Mesenchymal stem cell (in vitro differentiated cells and primary cell): ENCODE results near the gene STON2.
"Not testable (repeated sequence)": the region's sequence is repeated elsewhere in the genome, so short reads cannot be mapped to it uniquely, and the experiment has no call there.

Source experiments
- DNase-seq: peaks from one replicate; pipeline ENCODE4 v3.0.0-alpha.2; 2013
- H2AFZ ChIP-seq: one replicate; pipeline ENCODE4 v1.6.1; 2013; ENCODE audit warnings: low read depth, mild to moderate bottlenecking, control low read depth, inconsistent platforms, low read length, moderate library complexity
- H2AK5ac ChIP-seq: 2 replicates; pipeline ENCODE4 v1.6.1; 2013; ENCODE audit warnings: low read length, moderate library complexity, mild to moderate bottlenecking, inconsistent platforms; ENCODE audit not compliant: severe bottlenecking
- H2BK120ac ChIP-seq: one replicate; pipeline ENCODE4 v1.6.1; 2013; ENCODE audit warnings: low read depth, mild to moderate bottlenecking, inconsistent platforms, low read length, moderate library complexity
- H2BK12ac ChIP-seq, 2 experiments: one replicate each; pipeline ENCODE4 v1.6.1; 2013; ENCODE audit warnings: inconsistent platforms in 2 of 2, low read length in 2 of 2, mild to moderate bottlenecking in 2 of 2, moderate library complexity in 2 of 2, control low read depth in 1 of 2
- H2BK15ac ChIP-seq: one replicate; pipeline ENCODE4 v1.6.1; 2013; ENCODE audit warnings: mild to moderate bottlenecking, low read depth, inconsistent platforms; ENCODE audit not compliant: poor library complexity, severe bottlenecking
- H2BK5ac ChIP-seq: 2 replicates; pipeline ENCODE4 v1.6.1; 2013; ENCODE audit warnings: low read depth, mild to moderate bottlenecking, low read length, control low read depth, inconsistent platforms; ENCODE audit not compliant: poor library complexity, severe bottlenecking
- H3K14ac ChIP-seq, 2 experiments: one replicate each; pipeline ENCODE4 v1.6.1; 2013; ENCODE audit warnings: inconsistent platforms in 2 of 2, low read length in 2 of 2, control low read depth in 1 of 2, mild to moderate bottlenecking in 1 of 2, moderate library complexity in 1 of 2
- H3K18ac ChIP-seq, 2 experiments: one replicate each; pipeline ENCODE4 v1.6.1; 2013; ENCODE audit warnings: inconsistent platforms in 2 of 2, low read length in 2 of 2, control low read depth in 1 of 2, low read depth in 1 of 2, mild to moderate bottlenecking in 1 of 2
- H3K23ac ChIP-seq, 2 experiments: one replicate each; pipeline ENCODE4 v1.6.1; 2013; ENCODE audit warnings: inconsistent platforms in 2 of 2, low read length in 2 of 2, mild to moderate bottlenecking in 2 of 2, moderate library complexity in 2 of 2, control low read depth in 1 of 2
- H3K27ac ChIP-seq: 2 replicates; pipeline ENCODE4 v1.5.1; 2013; ENCODE audit warnings: mild to moderate bottlenecking, moderate library complexity, low read length, control low read depth, inconsistent platforms; ENCODE audit not compliant: poor library complexity, severe bottlenecking
- H3K27me3 ChIP-seq, 2 experiments: 2 replicates each; pipeline versions ENCODE4 v1.6.1 to v1.7.0; 2013; ENCODE audit warnings: low read length in 2 of 2, mild to moderate bottlenecking in 2 of 2, moderate library complexity in 2 of 2, control low read depth in 1 of 2, inconsistent platforms in 1 of 2; ENCODE audit not compliant: control insufficient read depth in 1 of 2, insufficient read depth in 1 of 2
- H3K36me3 ChIP-seq, 2 experiments: 2 replicates each; pipeline versions ENCODE4 v1.6.1 to v1.7.0; 2013; ENCODE audit warnings: low read length in 2 of 2, control low read depth in 1 of 2, inconsistent platforms in 1 of 2, low read depth in 1 of 2, mild to moderate bottlenecking in 1 of 2; ENCODE audit not compliant: insufficient read depth in 2 of 2, control insufficient read depth in 1 of 2
- H3K4ac ChIP-seq, 2 experiments: one replicate each; pipeline ENCODE4 v1.6.1; 2013; ENCODE audit warnings: inconsistent platforms in 2 of 2, low read length in 2 of 2, mild to moderate bottlenecking in 2 of 2, moderate library complexity in 2 of 2, control low read depth in 1 of 2, low read depth in 1 of 2
- H3K4me1 ChIP-seq: 2 replicates; pipeline ENCODE4 v1.6.1; 2013; ENCODE audit warnings: low read depth, low read length, control low read depth; ENCODE audit not compliant: control insufficient read depth, insufficient read depth
- H3K4me2 ChIP-seq: 2 replicates; pipeline ENCODE4 v1.6.1; 2013; ENCODE audit warnings: low read length, mild to moderate bottlenecking, inconsistent platforms; ENCODE audit not compliant: poor library complexity, severe bottlenecking
- H3K4me3 ChIP-seq, 2 experiments: 2 replicates each; pipeline versions ENCODE4 v1.5.1 to v1.7.0; 2013; ENCODE audit warnings: low read length in 2 of 2, mild to moderate bottlenecking in 2 of 2, control low read depth in 1 of 2, low read depth in 1 of 2; ENCODE audit not compliant: insufficient read depth in 1 of 2
- H3K79me1 ChIP-seq: replicated peaks from 2 replicates; pipeline ENCODE4 v1.6.1; 2013; ENCODE audit warnings: mild to moderate bottlenecking, control low read depth, low read length, inconsistent platforms; ENCODE audit not compliant: poor library complexity, severe bottlenecking
- H3K9ac ChIP-seq: 2 replicates; pipeline ENCODE4 v1.7.0; 2013; ENCODE audit warnings: mild to moderate bottlenecking, low read length, moderate library complexity
- H3K9me3 ChIP-seq: 2 replicates; pipeline ENCODE4 v1.7.0; 2013; ENCODE audit warnings: mild to moderate bottlenecking, low read length; ENCODE audit not compliant: control insufficient read depth
- H4K8ac ChIP-seq: one replicate; pipeline ENCODE4 v1.6.1; 2013; ENCODE audit warnings: inconsistent platforms, mild to moderate bottlenecking, low read length, moderate library complexity
- H4K91ac ChIP-seq: one replicate; pipeline ENCODE4 v1.6.1; 2013; ENCODE audit warnings: mild to moderate bottlenecking, low read length, inconsistent platforms
- WGBS: methylation state at CpG from one replicate; pipeline ENCODE4 v1.1.7; 2013; ENCODE audit warnings: mixed read lengths; 5-methylcytosine and 5-hydroxymethylcytosine counted together

The STON2 gene

GRCh38 chr14:81385419-81385818 lies 14.7 kb downstream of the STON2 start:
- H2BK5ac ChIP-seq: no peak overlapping the region
- H2AFZ ChIP-seq: no peak overlapping the region
- H2BK15ac ChIP-seq: no peak overlapping the region
- no peaks in the 10 kb centered on the region for H3K36me3 ChIP-seq
- no peaks in the 10 kb centered on the region for H3K9me3 ChIP-seq
- no peak overlapping the region for H4K91ac ChIP-seq
- H3K79me1 ChIP-seq: no peaks in the 10 kb centered on the region
- H2BK120ac ChIP-seq: no peak overlapping the region
- no peak overlapping the region for H3K4me3 ChIP-seq
- H3K4me2 ChIP-seq: no peak overlapping the region
- no peak overlapping the region for H4K8ac ChIP-seq
- H2BK12ac ChIP-seq: no peak overlapping the region
- peaks cover 2% of the 10 kb centered on the region for H3K4me1 ChIP-seq
- no peak overlapping the region for H3K27ac ChIP-seq
- H3K27me3 ChIP-seq: peaks cover 0 to 9% of the 10 kb centered on the region in 2 experiments
- H3K4ac ChIP-seq: no peak overlapping the region
- H3K23ac ChIP-seq: no peak overlapping the region
- no peak for DNase-seq
- no peak overlapping the region for H3K9ac ChIP-seq
- no peak overlapping the region for H2AK5ac ChIP-seq
- WGBS: 82% methylated on average over 1 of the region's 1 CpG
- no peak overlapping the region for H3K18ac ChIP-seq
- H3K14ac ChIP-seq: no peak overlapping the region

GRCh38 chr14:81384900-81385299 lies 15.2 kb downstream of the STON2 start:
- H3K4me1 ChIP-seq: peaks cover 2% of the 10 kb centered on the region
- H3K9me3 ChIP-seq: no peaks in the 10 kb centered on the region
- H2BK5ac ChIP-seq: no peak overlapping the region
- no peak for DNase-seq
- peak overlapping the region; percentile 46 for H3K9ac ChIP-seq
- H3K79me1 ChIP-seq: no peaks in the 10 kb centered on the region
- no peaks in the 10 kb centered on the region for H3K36me3 ChIP-seq
- H2AK5ac ChIP-seq: no peak overlapping the region
- H3K18ac ChIP-seq: no peak overlapping the region
- H3K4me2 ChIP-seq: no peak overlapping the region
- 43% methylated on average over 1 of the region's 1 CpG for WGBS
- H3K4me3 ChIP-seq: no peak overlapping the region
- no peak overlapping the region for H3K23ac ChIP-seq
- no peak overlapping the region for H2BK15ac ChIP-seq
- H3K4ac ChIP-seq: no peak overlapping the region
- H4K8ac ChIP-seq: no peak overlapping the region
- H3K27ac ChIP-seq: no peak overlapping the region
- peaks cover 0 to 9% of the 10 kb centered on the region in 2 experiments for H3K27me3 ChIP-seq
- H2AFZ ChIP-seq: no peak overlapping the region
- H2BK120ac ChIP-seq: no peak overlapping the region
- no peak overlapping the region for H4K91ac ChIP-seq
- no peak overlapping the region for H2BK12ac ChIP-seq
- no peak overlapping the region for H3K14ac ChIP-seq

- Histone ChIP-seq H2BK5ac (no peak overlapping the region), H4K8ac (no peak overlapping the region), H3K36me3 (no peaks in the 10 kb centered on the region), H4K91ac (no peak overlapping the region), H3K9ac (no peak overlapping the region), H3K79me1 (no peaks in the 10 kb centered on the region), H3K27me3 (peaks cover 0 to 9% of the 10 kb centered on the region in 2 experiments), H3K18ac (no peak overlapping the region), H3K27ac (no peak overlapping the region), H3K4me3 (no peak overlapping the region), H3K4me1 (peaks cover 2% of the 10 kb centered on the region), H3K4ac (no peak overlapping the region), H2BK12ac (no peak overlapping the region), H3K14ac (no peak overlapping the region), H2BK15ac (no peak overlapping the region), H2BK120ac (no peak overlapping the region), H3K9me3 (no peaks in the 10 kb centered on the region), H3K23ac (no peak overlapping the region), H2AFZ (peak overlapping the region; percentile 14), H3K4me2 (no peak overlapping the region), H2AK5ac (no peak overlapping the region)
- 88% methylated on average over 5 of the region's 8 CpGs for WGBS
- no peak for DNase-seq
Observed at GRCh38 chr14:81382517-81383225, 17.5 kb downstream of the STON2 start.

- H4K91ac ChIP-seq, H2AK5ac ChIP-seq, H2BK5ac ChIP-seq, H3K27ac ChIP-seq, H2AFZ ChIP-seq, H2BK15ac ChIP-seq, H2BK120ac ChIP-seq, H3K4me2 ChIP-seq, H3K9ac ChIP-seq, H3K4me1 ChIP-seq, DNase-seq, H4K8ac ChIP-seq, H3K18ac ChIP-seq, H3K4me3 ChIP-seq, H3K36me3 ChIP-seq, H3K14ac ChIP-seq, H2BK12ac ChIP-seq, H3K9me3 ChIP-seq, H3K79me1 ChIP-seq, H3K23ac ChIP-seq, H3K4ac ChIP-seq, H3K27me3 ChIP-seq: not testable (repeated sequence)
- WGBS: 65% methylated on average over 2 of the region's 2 CpGs
Observed at GRCh38 chr14:81380009-81380408, 20.1 kb downstream of the STON2 start.
